Large intestine (tissue), 3 donors: Measurements from ENCODE around the gene ERF. TPM values are rescaled to one million over a fixed set of nuclear protein-coding genes. Genes with fewer than 3 reads are reported as not detected.

Experiments
- DNase-seq, 2 donors: peaks; one replicate each; pipeline versions ENCODE4 v3.0.0 to v3.0.0-alpha.2; 2013
- H3K27ac ChIP-seq: one replicate; pipeline ENCODE4 v1.5.1; 2013; ENCODE audit warnings: low read length
- H3K27me3 ChIP-seq: 2 replicates; pipeline ENCODE4 v1.6.1; 2013; ENCODE audit warnings: low read length; ENCODE audit not compliant: control insufficient read depth, insufficient read depth
- H3K36me3 ChIP-seq: 2 replicates; pipeline ENCODE4 v1.6.1; 2013; ENCODE audit warnings: low read length; ENCODE audit not compliant: control insufficient read depth, insufficient read depth
- H3K4me1 ChIP-seq: one replicate; pipeline ENCODE4 v1.6.1; 2013; ENCODE audit warnings: low read length; ENCODE audit not compliant: control insufficient read depth, insufficient read depth
- H3K4me3 ChIP-seq: one replicate; pipeline ENCODE4 v1.5.1; 2013; ENCODE audit warnings: low read length
- H3K9me3 ChIP-seq: one replicate; pipeline ENCODE4 v1.6.1; 2013; ENCODE audit warnings: mild to moderate bottlenecking, low read depth, low read length, moderate library complexity; ENCODE audit not compliant: control insufficient read depth
- WGBS: methylation state at CpG from one replicate; pipeline ENCODE4 v1.1.5; 2013; ENCODE audit warnings: low lambda C conversion rate; ENCODE audit not compliant: insufficient coverage; 5-methylcytosine and 5-hydroxymethylcytosine counted together
- polyA plus RNA-seq: library from polyadenylated mRNA; unstranded; fragments of 120-200 nt; gene quantifications from one replicate; pipeline ENCODE4 v1.2.1, GENCODE V29; 2013

ERF gene
- polyA plus RNA-seq, 1 donor, result 70.3 TPM

DNA sequence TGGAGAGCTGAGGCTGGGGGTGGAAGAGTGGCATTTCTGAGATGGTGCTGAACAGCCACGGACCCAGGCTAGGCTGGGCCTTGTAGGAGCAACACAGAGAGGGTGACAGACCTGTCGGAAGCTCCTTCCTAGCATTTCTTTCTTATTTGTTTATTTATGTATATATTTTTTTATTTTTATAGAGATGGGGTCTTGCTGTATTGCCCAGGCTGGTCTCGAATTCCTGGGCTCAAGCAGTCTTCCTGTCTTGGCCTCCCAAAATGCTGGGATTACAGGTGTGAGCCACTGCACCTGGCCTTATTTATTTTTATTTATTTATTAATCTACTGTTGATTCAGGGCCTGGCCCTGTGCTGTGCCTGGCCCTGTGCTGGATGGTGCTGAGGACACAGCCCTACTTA lies 20.6 kb upstream of the ERF start:
- H3K4me1 ChIP-seq, result peaks cover 46% of the 10 kb centered on the region
- H3K27me3 ChIP-seq, result no peaks in the 10 kb centered on the region
- no CpG with 5 or more reads among the region's 3 CpGs for WGBS
- H3K27ac ChIP-seq, result no peak overlapping the region
- no peak overlapping the region for H3K4me3 ChIP-seq
- no peak for DNase-seq
- H3K9me3 ChIP-seq, result no peaks in the 10 kb centered on the region
- peaks cover 51% of the 10 kb centered on the region for H3K36me3 ChIP-seq

DNA sequence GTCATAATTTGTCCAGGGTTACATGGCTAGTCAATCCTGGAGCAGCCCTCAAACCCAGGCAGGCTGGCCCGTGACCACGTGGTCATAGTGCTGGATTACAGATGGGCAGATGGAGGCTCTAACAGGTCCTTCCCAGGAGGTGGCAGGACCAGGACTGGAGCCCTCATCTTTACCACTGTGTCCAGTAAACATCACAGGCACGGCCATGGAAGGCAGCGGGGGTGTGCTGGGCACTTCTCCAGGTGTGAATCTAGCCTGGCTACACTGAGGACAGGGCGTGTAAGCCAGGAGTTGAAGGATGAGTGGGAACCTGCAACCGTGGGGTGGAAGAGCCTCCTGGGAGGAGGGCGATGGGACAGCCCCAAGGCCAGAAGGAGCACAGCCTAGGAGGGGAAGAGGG lies 20.2 kb upstream of the ERF start:
- DNase-seq, result no peak

DNA sequence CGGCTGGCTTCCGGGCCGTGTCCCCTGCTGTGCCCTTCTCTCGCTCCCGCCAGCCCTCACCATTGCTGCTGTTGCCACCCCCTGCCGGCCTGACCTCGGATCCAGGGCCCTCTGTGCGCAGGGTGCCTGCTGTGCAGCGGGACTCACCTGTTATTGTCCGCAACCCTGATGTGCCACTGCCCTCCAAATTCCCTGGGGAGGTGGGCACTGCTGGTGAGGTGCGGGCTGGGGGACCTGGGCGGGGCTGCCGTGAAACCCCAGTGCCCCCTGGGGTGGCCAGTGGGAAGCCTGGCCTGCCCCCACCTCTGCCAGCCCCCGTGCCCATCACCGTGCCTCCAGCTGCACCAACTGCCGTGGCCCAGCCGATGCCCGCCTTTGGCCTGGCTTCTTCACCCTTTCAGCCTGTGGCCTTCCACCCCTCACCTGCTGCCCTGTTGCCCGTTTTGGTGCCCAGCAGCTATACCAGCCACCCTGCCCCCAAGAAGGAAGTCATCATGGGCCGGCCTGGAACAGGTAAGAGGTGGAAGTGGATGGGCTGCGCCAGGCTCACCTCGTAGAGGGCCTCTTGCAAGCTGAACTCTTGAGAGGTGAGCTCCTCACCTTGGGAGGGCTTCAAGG lies 19.2 kb upstream of the ERF start:
- DNase-seq, result no peak
- Histone ChIP-seq H3K27ac (no peak overlapping the region), H3K36me3 (peaks cover 51% of the 10 kb centered on the region), H3K4me3 (no peak overlapping the region), H3K27me3 (no peaks in the 10 kb centered on the region), H3K4me1 (peaks cover 50% of the 10 kb centered on the region), H3K9me3 (no peaks in the 10 kb centered on the region)
- WGBS, result no CpG with 5 or more reads among the region's 22 CpGs

More for the DNA sequence above, 20.2 kb upstream of the ERF start:
- no peak overlapping the region for H3K27ac ChIP-seq
- peaks cover 49% of the 10 kb centered on the region for H3K4me1 ChIP-seq
- H3K36me3 ChIP-seq, result peaks cover 51% of the 10 kb centered on the region
- no peaks in the 10 kb centered on the region for H3K9me3 ChIP-seq
- 100% methylated on average over 1 of the region's 7 CpGs for WGBS
- H3K4me3 ChIP-seq, result no peak overlapping the region
- no peaks in the 10 kb centered on the region for H3K27me3 ChIP-seq

DNA sequence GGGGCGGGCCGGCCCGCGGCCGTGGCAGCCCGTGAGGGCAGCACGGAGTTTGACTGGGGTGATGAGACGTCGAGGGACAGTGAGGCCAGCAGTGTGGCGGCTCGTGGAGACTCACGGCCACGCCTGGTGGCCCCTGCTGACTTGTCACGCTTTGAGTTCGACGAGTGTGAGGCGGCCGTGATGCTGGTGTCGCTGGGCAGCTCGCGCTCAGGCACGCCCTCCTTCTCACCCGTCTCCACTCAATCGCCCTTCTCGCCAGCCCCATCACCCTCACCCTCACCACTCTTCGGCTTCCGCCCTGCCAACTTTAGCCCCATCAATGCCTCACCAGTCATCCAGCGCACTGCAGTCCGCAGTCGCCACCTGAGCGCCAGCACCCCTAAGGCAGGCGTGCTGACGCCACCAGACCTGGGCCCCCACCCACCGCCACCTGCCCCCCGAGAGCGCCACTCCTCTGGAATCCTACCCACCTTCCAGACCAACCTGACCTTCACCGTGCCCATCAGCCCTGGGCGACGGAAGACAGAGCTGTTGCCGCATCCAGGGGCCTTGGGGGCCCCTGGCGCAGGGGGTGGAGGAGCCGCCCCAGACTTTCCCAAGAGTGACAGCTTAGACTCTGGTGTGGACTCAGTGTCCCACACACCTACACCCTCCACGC lies 18.6 kb upstream of the ERF start:
- H3K27ac ChIP-seq, result no peak overlapping the region

DNA sequence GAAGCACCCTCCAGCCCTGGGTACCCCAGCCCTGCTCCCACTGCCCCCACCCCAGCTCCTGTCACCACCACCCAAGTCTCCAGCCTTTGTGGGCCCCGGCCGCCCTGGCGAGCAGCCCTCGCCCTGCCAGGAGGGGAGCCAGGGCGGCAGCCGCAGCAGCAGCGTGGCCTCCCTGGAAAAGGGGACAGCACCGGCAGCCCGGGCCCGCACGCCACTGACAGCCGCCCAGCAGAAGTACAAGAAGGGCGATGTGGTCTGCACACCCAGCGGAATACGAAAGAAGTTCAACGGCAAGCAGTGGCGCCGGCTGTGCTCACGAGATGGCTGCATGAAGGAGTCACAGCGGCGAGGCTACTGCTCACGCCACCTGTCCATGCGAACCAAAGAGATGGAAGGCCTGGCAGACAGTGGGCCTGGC lies 18.1 kb upstream of the ERF start:
- Histone ChIP-seq H3K27me3 (no peaks in the 10 kb centered on the region), H3K9me3 (no peaks in the 10 kb centered on the region), H3K4me1 (peaks cover 38% of the 10 kb centered on the region), H3K36me3 (peaks cover 51% of the 10 kb centered on the region), H3K27ac (no peak overlapping the region), H3K4me3 (no peak overlapping the region)
- no CpG with 5 or more reads among the region's 23 CpGs for WGBS
- DNase-seq, result no peak

More for the DNA sequence above, 18.6 kb upstream of the ERF start:
- Histone ChIP-seq H3K4me3 (no peak overlapping the region), H3K4me1 (peaks cover 44% of the 10 kb centered on the region), H3K27me3 (no peaks in the 10 kb centered on the region), H3K36me3 (peaks cover 51% of the 10 kb centered on the region), H3K9me3 (no peaks in the 10 kb centered on the region)
- WGBS, result no CpG with 5 or more reads among the region's 43 CpGs
- no peak for DNase-seq

DNA sequence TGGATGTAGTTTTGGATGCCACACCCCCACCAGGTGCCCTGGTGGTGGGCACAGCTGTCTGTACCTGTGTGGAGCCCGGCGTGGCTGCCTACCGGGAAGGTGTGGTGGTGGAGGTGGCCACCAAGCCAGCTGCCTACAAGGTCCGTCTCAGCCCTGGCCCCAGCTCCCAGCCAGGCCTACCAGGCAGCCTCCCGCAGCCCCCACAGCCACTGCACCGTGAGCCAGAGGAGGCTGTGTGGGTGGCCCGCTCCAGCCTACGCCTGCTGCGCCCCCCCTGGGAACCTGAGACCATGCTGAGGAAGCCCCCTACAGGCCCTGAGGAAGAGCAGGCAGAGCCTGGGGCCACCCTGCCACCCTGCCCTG lies 17.6 kb upstream of the ERF start:
- Histone ChIP-seq H3K4me3 (no peak overlapping the region), H3K9me3 (no peaks in the 10 kb centered on the region), H3K36me3 (peaks cover 51% of the 10 kb centered on the region), H3K27me3 (no peaks in the 10 kb centered on the region), H3K27ac (no peak overlapping the region), H3K4me1 (peaks cover 37% of the 10 kb centered on the region)
- DNase-seq, result no peak
- WGBS, result no CpG with 5 or more reads among the region's 9 CpGs

DNA sequence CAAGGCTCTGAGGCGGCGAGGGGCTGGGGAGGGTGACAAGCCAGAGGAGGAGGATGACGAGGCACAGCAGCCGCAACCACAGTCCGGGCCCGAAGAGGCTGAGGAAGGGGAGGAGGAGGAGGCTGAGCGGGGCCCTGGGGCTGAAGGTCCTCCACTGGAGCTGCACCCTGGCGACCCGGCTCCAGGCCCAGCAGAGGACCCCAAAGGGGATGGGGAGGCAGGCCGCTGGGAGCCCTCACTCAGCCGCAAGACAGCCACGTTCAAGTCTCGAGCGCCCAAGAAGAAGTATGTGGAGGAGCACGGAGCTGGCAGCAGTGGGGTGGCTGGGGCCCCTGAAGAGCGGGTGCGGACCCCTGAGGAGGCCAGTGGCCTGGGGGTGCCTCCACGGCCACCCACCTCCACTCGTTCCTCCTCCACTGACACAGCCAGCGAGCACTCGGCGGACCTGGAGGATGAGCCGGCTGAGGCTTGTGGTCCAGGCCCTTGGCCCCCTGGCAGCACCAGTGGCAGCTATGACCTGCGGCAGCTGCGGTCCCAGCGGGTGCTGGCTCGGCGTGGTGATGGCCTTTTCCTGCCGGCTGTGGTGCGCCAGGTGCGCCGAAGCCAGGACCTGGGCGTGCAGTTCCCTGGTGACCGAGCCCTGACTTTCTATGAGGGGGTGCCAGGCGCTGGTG lies 17.1 kb upstream of the ERF start:
- no peak for DNase-seq
- no peaks in the 10 kb centered on the region for H3K27me3 ChIP-seq
- H3K9me3 ChIP-seq, result no peaks in the 10 kb centered on the region
- H3K4me3 ChIP-seq, result no peak overlapping the region
- H3K27ac ChIP-seq, result peak overlapping the region; percentile 65
- WGBS, result no CpG with 5 or more reads among the region's 35 CpGs
- peaks cover 35% of the 10 kb centered on the region for H3K4me1 ChIP-seq
- peaks cover 50% of the 10 kb centered on the region for H3K36me3 ChIP-seq

DNA sequence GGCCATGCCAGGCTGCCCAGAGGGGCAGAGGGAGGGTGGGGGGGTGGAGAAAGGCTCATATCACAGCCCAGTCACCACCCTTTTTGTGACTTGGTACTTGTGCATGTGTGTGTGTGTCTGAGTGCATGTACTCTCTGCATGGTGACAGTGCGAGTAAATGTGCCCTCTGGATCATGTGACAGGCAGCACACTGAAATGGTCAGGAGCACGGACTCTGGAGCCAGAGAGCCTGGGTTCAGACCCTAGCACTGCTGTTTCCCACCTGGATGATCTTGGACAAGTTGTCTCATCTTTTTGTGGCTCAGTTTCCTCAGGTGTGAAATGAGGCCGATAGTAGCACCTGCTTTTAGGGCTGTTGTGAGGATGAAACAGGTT lies 16.1 kb upstream of the ERF start:
- peaks cover 31% of the 10 kb centered on the region for H3K4me1 ChIP-seq
- H3K27ac ChIP-seq, result peak overlapping the region; percentile 86
- no CpG with 5 or more reads among the region's 3 CpGs for WGBS
- no peaks in the 10 kb centered on the region for H3K9me3 ChIP-seq
- DNase-seq, result peak in 1 of 2 donors; percentile 88
- peak overlapping the region; percentile 63 for H3K4me3 ChIP-seq
- peaks cover 44% of the 10 kb centered on the region for H3K36me3 ChIP-seq
- no peaks in the 10 kb centered on the region for H3K27me3 ChIP-seq

DNA sequence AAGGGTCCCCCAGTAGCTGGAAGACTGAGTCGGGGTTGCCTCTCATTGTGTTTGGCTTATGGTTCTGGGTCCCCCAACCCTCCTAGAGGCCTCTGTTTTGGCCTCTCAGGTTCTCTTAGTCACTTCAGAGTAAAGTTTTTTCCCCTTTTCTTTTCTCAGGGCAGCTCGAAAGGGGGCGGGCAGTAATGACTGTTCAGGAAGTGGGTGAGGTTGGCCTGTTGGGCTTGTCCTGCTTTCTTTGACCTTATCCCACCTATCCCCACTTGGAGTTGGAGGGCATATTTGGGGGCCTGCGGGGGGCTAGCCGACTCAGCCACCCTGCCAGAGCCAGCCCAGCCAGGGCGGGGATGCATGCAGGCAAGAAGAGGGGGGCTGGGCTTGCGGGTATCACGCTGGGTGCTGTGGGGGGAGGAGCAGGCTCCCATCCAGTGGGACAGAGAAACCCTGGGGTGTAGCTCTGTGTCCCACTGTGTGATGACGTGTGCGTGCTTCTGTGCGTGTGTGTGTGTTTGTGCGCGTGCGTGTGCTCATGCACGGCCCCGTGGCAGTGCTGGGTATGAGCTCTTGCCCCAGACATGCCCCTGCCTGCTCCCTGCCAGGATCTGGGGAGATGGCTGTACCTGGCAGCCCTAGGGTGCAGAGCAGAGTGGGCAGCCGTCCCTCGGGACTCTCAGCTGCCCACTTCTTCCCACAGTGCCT lies 15.6 kb upstream of the ERF start:
- DNase-seq, result peak in 1 of 2 donors; percentile 54
- Histone ChIP-seq H3K4me3 (peak overlapping the region; percentile 63), H3K27me3 (no peaks in the 10 kb centered on the region), H3K9me3 (no peaks in the 10 kb centered on the region), H3K36me3 (peaks cover 40% of the 10 kb centered on the region), H3K4me1 (peaks cover 31% of the 10 kb centered on the region), H3K27ac (peak overlapping the region; percentile 86)
- no CpG with 5 or more reads among the region's 18 CpGs for WGBS
